ENCODE results near the gene FAM53B. TPM values are rescaled to one million over a fixed set of nuclear protein-coding genes. Genes with fewer than 3 reads are reported as not detected.

The FAM53B gene
- total and polyA plus RNA-seq, 2 experiments from 2014 or later = 2.1 to 10.1 TPM

GRCh38 chr10:124646483-124647352 lies 97.5 kb downstream of the FAM53B start:
- H3K9ac ChIP-seq = peak overlapping the region; percentile 16; the same call in 1 of the 2 replicates
- in situ Hi-C loops (cut with MboI) = no loop called here
- 62 to 63% methylated on average over 19 of the region's 19 CpGs for WGBS, 2 experiments (ENCODE audit: low coverage in 1 of 2, low lambda C conversion rate in 2 of 2, missing lambda C conversion rate in 2 of 2)
- H2AFZ ChIP-seq = peak overlapping the region; percentile 45
- no peaks in the 10 kb centered on the region for H3K9me3 ChIP-seq (ENCODE audit: low read depth)
- H4K20me1 ChIP-seq (ENCODE audit: insufficient read depth) = no peaks in the 10 kb centered on the region
- H3F3A ChIP-seq (ENCODE audit: insufficient read depth) = no peaks in the 10 kb centered on the region
- no peaks in the 10 kb centered on the region for H3K9me2 ChIP-seq (ENCODE audit: insufficient read depth)
- DNase-seq = peak; percentile 81
- peaks cover 18% of the 10 kb centered on the region for H3K4me1 ChIP-seq (ENCODE audit: insufficient read depth)
- H3K27ac ChIP-seq = peak overlapping the region; percentile 10; the same call in 1 of the 2 replicates
- H3K4me2 ChIP-seq (ENCODE audit: unreplicated experiment) = no peak overlapping the region
- peaks cover 5% of the 10 kb centered on the region; the same call in 1 of the 2 replicates for H3K79me2 ChIP-seq (ENCODE audit: insufficient read depth)
- H3K36me3 ChIP-seq (ENCODE audit: low read depth) = no peaks in the 10 kb centered on the region
- no peaks in the 10 kb centered on the region for H3K27me3 ChIP-seq (replicated peaks; ENCODE audit: insufficient read depth)
- TF ChIP-seq EZH2 (IDR thresholded peaks at IDR 0.05; ENCODE audit: insufficient read depth, poor library complexity, severe bottlenecking) (no peak), EZH2phosphoT487 (IDR thresholded peaks at IDR 0.05; ENCODE audit: insufficient read depth, low read depth) (no peak)
- no peak overlapping the region for H3K4me3 ChIP-seq

GRCh38 chr10:124645467-124646095 lies 98.6 kb downstream of the FAM53B start:
- TF ChIP-seq EZH2 (IDR thresholded peaks at IDR 0.05; ENCODE audit: insufficient read depth, poor library complexity, severe bottlenecking) (no peak), EZH2phosphoT487 (IDR thresholded peaks at IDR 0.05; ENCODE audit: insufficient read depth, low read depth) (no peak)

GRCh38 chr10:124644771-124645415 lies 99.3 kb downstream of the FAM53B start:
- DNase-seq = no peak
- no peaks in the 10 kb centered on the region for H3K9me3 ChIP-seq (ENCODE audit: low read depth)
- no peak overlapping the region for H3K4me2 ChIP-seq (ENCODE audit: unreplicated experiment)
- H3K4me1 ChIP-seq (ENCODE audit: insufficient read depth) = peaks cover 30% of the 10 kb centered on the region
- no peaks in the 10 kb centered on the region for H4K20me1 ChIP-seq (ENCODE audit: insufficient read depth)
- WGBS, 2 experiments (ENCODE audit: low coverage in 1 of 2, low lambda C conversion rate in 2 of 2, missing lambda C conversion rate in 2 of 2) = 92% methylated on average over 7 to 10 of the region's 10 CpGs
- peaks cover 5% of the 10 kb centered on the region; the same call in 1 of the 2 replicates for H3K79me2 ChIP-seq (ENCODE audit: insufficient read depth)
- H3K27ac ChIP-seq = no peak overlapping the region
- TF ChIP-seq EZH2phosphoT487 (IDR thresholded peaks at IDR 0.05; ENCODE audit: insufficient read depth, low read depth) (no peak), EZH2 (IDR thresholded peaks at IDR 0.05; ENCODE audit: insufficient read depth, poor library complexity, severe bottlenecking) (no peak)
- no peaks in the 10 kb centered on the region for H3F3A ChIP-seq (ENCODE audit: insufficient read depth)
- H3K27me3 ChIP-seq (replicated peaks; ENCODE audit: insufficient read depth) = no peaks in the 10 kb centered on the region
- H3K4me3 ChIP-seq = no peak overlapping the region
- H3K9me2 ChIP-seq (ENCODE audit: insufficient read depth) = no peaks in the 10 kb centered on the region
- no peaks in the 10 kb centered on the region for H3K36me3 ChIP-seq (ENCODE audit: low read depth)
- no peak overlapping the region for H3K9ac ChIP-seq
- no peak overlapping the region for H2AFZ ChIP-seq
- in situ Hi-C loops (cut with MboI) = no loop called here

More at GRCh38 chr10:124645467-124646095, 98.6 kb downstream of the FAM53B start:
- peaks cover 30% of the 10 kb centered on the region for H3K4me1 ChIP-seq (ENCODE audit: insufficient read depth)
- H4K20me1 ChIP-seq (ENCODE audit: insufficient read depth) = no peaks in the 10 kb centered on the region
- peaks cover 5% of the 10 kb centered on the region; the same call in 1 of the 2 replicates for H3K79me2 ChIP-seq (ENCODE audit: insufficient read depth)
- no peak overlapping the region; the same call in 1 of the 2 replicates for H3K9ac ChIP-seq
- no peak overlapping the region for H3K4me3 ChIP-seq
- DNase-seq = no peak
- no peak overlapping the region for H2AFZ ChIP-seq
- no peaks in the 10 kb centered on the region for H3K36me3 ChIP-seq (ENCODE audit: low read depth)
- H3F3A ChIP-seq (ENCODE audit: insufficient read depth) = no peaks in the 10 kb centered on the region
- H3K27ac ChIP-seq = no peak overlapping the region
- no peaks in the 10 kb centered on the region for H3K27me3 ChIP-seq (replicated peaks; ENCODE audit: insufficient read depth)
- 88 to 90% methylated on average over 13 of the region's 13 CpGs for WGBS, 2 experiments (ENCODE audit: low coverage in 1 of 2, low lambda C conversion rate in 2 of 2, missing lambda C conversion rate in 2 of 2)
- no peaks in the 10 kb centered on the region for H3K9me2 ChIP-seq (ENCODE audit: insufficient read depth)
- in situ Hi-C loops (cut with MboI) = no loop called here
- H3K4me2 ChIP-seq (ENCODE audit: unreplicated experiment) = no peak overlapping the region
- no peaks in the 10 kb centered on the region for H3K9me3 ChIP-seq (ENCODE audit: low read depth)

- no peaks in the 10 kb centered on the region for H3F3A ChIP-seq (ENCODE audit: insufficient read depth)
- H3K27me3 ChIP-seq (replicated peaks; ENCODE audit: insufficient read depth) = no peaks in the 10 kb centered on the region
- H3K9ac ChIP-seq = no peak overlapping the region
- WGBS, 2 experiments (ENCODE audit: low coverage in 1 of 2, low lambda C conversion rate in 2 of 2, missing lambda C conversion rate in 2 of 2) = 89 to 93% methylated on average over 4 of the region's 4 CpGs
- no peaks in the 10 kb centered on the region for H3K9me2 ChIP-seq (ENCODE audit: insufficient read depth)
- H3K27ac ChIP-seq = no peak overlapping the region
- no peaks in the 10 kb centered on the region for H3K9me3 ChIP-seq (ENCODE audit: low read depth)
- TF ChIP-seq EZH2 (IDR thresholded peaks at IDR 0.05; ENCODE audit: insufficient read depth, poor library complexity, severe bottlenecking) (no peak), EZH2phosphoT487 (IDR thresholded peaks at IDR 0.05; ENCODE audit: insufficient read depth, low read depth) (no peak)
- no peak overlapping the region for H2AFZ ChIP-seq
- in situ Hi-C loops (cut with MboI) = no loop called here
- H3K79me2 ChIP-seq (ENCODE audit: insufficient read depth) = peaks cover 5% of the 10 kb centered on the region; the same call in 1 of the 2 replicates
- no peak overlapping the region for H3K4me2 ChIP-seq (ENCODE audit: unreplicated experiment)
- no peaks in the 10 kb centered on the region for H3K36me3 ChIP-seq (ENCODE audit: low read depth)
- H4K20me1 ChIP-seq (ENCODE audit: insufficient read depth) = no peaks in the 10 kb centered on the region
- DNase-seq = no peak
- H3K4me1 ChIP-seq (ENCODE audit: insufficient read depth) = peaks cover 30% of the 10 kb centered on the region
- no peak overlapping the region for H3K4me3 ChIP-seq
These were observed 99.9 kb downstream of the FAM53B start for GRCh38 chr10:124644236-124644635.
